Activated naive CD8-positive, alpha-beta T cell (primary cell): Measurements from ENCODE around the gene TPCN1.

ENCODE experiments used
- H3K27ac Mint-ChIP-seq: one replicate; pipeline ENCODE4 v1.8.0; 2021; ENCODE audit warnings: mixed read lengths
- H3K27me3 Mint-ChIP-seq: one replicate; pipeline ENCODE4 v1.8.0; 2021; ENCODE audit warnings: mixed read lengths
- H3K36me3 Mint-ChIP-seq: one replicate; pipeline ENCODE4 v1.8.0; 2021; ENCODE audit warnings: mixed read lengths
- H3K4me1 Mint-ChIP-seq: one replicate; pipeline ENCODE4 v1.8.0; 2021; ENCODE audit warnings: low read depth, mixed read lengths
- H3K4me3 Mint-ChIP-seq: one replicate; pipeline ENCODE4 v1.8.0; 2021; ENCODE audit warnings: mild to moderate bottlenecking, mixed read lengths
- H3K9me3 Mint-ChIP-seq: one replicate; pipeline ENCODE4 v1.8.0; 2021; ENCODE audit warnings: low read depth, mixed read lengths

TPCN1 gene

DNA sequence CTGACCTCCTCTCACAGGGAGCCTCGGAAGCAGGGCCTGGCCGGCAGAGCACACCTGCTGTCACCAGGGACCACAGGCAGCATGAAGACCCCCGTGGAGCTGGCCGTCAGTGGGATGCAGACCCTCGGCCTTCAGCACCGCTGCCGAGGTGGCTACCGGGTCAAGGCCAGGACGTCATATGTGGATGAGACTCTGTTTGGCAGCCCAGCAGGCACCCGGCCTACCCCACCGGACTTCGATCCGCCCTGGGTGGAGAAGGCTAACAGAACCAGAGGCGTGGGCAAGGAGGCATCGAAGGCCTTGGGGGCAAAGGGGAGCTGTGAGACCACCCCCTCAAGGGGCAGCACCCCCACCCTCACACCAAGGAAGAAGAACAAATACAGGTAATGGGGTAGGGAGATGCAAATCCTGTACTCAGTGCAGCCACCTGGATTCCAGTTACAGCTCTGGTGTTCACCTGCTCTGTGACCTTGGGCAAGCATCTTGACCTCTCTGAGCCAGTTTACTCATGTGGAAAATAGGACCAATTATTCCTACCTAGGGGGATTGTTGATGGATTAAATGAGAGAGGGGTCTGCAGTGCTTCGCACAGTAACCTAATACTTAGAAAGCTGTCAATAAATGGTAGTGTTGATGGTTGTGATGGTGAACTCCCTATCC is 34.5 kb upstream of the TPCN1 start:
- H3K27ac Mint-ChIP-seq: peak overlapping the region; percentile 97
- peak overlapping the region; percentile 94 for H3K4me3 Mint-ChIP-seq
- H3K4me1 Mint-ChIP-seq: peaks cover 36% of the 10 kb centered on the region
- no peaks in the 10 kb centered on the region for H3K9me3 Mint-ChIP-seq
- peaks cover 6% of the 10 kb centered on the region for H3K36me3 Mint-ChIP-seq
- H3K27me3 Mint-ChIP-seq: no peaks in the 10 kb centered on the region

DNA sequence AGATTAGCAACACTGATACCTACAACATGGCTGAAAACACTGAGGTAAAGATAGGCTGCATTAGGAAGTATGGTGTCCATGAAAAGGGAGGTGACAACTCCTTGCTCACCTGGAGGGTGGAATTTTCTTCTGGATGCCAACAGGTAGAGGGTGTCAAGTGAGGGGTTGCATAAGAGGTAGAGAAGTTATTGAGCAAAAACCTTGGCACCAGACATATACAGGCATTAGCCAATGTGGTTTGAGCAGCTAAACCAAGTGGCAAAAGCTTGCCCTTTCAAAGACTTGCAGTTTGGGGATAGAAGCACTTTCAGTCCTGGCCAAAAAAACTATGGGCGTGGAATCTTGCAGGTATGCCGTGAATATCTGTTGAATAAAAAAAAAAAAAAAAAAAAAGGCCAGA is 31.9 kb upstream of the TPCN1 start:
- Mint-ChIP-seq H3K27ac (no peak overlapping the region), H3K36me3 (peaks cover 6% of the 10 kb centered on the region), H3K4me3 (no peak overlapping the region), H3K4me1 (peaks cover 24% of the 10 kb centered on the region), H3K9me3 (no peaks in the 10 kb centered on the region), H3K27me3 (no peaks in the 10 kb centered on the region)

DNA sequence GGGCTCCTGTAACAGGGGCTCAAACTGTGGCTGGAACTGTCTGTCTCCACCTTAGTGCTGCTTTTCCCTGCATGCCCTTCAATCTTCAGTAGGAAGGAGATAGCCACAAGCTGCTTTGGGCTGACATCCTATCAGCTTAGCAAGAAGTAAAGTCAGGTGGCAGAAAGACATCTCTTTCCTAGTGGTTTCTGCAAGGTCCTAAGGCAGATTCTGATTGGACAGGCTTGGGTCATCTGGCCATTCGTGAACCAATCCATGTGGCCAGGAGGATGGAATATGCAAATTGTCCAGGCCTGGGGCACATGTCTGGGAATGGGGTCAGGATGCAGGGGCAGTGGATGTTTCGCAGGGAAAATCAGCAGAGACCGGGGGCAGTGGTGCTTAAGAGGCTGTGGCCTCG is 30.5 kb upstream of the TPCN1 start:
- Mint-ChIP-seq H3K4me1 (peaks cover 20% of the 10 kb centered on the region), H3K9me3 (no peaks in the 10 kb centered on the region), H3K36me3 (peaks cover 6% of the 10 kb centered on the region), H3K4me3 (no peak overlapping the region), H3K27ac (no peak overlapping the region), H3K27me3 (no peaks in the 10 kb centered on the region)

DNA sequence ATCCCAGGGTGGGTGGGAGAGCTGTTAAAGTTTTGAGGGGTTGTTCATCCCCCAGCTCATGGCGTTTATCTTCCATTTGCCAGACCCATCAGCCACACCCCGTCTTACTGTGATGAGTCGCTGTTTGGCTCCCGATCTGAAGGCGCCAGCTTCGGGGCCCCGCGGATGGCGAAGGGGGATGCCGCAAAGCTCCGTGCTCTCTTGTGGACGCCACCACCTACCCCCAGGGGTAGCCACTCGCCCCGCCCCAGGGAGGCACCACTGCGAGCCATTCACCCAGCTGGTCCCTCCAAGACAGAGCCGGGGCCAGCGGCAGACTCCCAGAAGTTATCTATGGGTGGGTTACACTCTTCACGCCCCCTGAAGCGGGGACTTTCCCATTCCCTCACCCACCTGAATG is 30.0 kb upstream of the TPCN1 start:
- peaks cover 6% of the 10 kb centered on the region for H3K36me3 Mint-ChIP-seq
- no peaks in the 10 kb centered on the region for H3K27me3 Mint-ChIP-seq
- no peak overlapping the region for H3K27ac Mint-ChIP-seq
- H3K4me1 Mint-ChIP-seq: peaks cover 18% of the 10 kb centered on the region
- no peaks in the 10 kb centered on the region for H3K9me3 Mint-ChIP-seq
- H3K4me3 Mint-ChIP-seq: no peak overlapping the region

DNA sequence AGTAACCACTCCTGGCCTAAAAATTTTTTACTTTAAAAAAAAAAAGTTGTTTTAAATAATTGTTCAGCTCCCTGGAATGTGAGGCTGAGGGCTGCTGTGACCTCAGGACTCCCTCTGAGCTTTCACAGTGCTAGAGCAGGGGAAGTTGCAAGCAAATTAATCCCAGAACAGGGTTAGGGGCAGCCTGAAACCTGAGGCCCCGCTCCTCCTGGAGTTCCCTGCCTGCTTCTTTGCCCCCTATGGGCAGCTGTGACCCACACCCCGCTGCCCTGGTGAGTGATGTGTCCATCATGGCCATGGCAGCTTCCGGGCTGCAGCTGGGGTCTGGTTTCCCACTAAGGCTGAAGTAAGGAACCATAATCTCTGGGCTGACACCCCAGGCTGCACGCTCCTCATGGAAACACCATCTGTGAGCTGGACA is 26.3 kb upstream of the TPCN1 start:
- H3K27ac Mint-ChIP-seq: no peak overlapping the region
- H3K4me3 Mint-ChIP-seq: no peak overlapping the region
- no peaks in the 10 kb centered on the region for H3K9me3 Mint-ChIP-seq
- peaks cover 1% of the 10 kb centered on the region for H3K4me1 Mint-ChIP-seq
- H3K27me3 Mint-ChIP-seq: no peaks in the 10 kb centered on the region
- no peaks in the 10 kb centered on the region for H3K36me3 Mint-ChIP-seq

DNA sequence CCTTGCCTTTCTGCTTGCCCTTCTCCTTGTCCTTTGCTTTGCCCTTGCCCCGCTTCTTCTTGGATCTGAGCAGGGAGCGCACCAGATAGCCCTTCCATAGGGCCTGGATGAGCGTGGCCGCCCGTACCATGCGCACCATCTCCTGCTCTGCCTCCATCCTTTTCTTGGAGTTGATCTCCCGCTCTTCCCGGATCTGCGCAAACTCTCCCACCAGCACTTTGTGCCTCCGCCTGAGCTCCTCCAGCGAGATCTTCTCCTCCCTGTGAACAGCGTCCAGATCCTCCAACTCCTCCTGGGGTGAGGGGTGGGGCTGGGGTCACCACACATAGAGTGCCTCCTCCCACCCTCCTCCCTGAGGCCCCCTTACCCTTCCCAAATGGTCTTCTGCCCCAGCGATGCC is 25.7 kb upstream of the TPCN1 start:
- no peaks in the 10 kb centered on the region for H3K36me3 Mint-ChIP-seq
- H3K4me3 Mint-ChIP-seq: no peak overlapping the region
- H3K9me3 Mint-ChIP-seq: no peaks in the 10 kb centered on the region
- no peaks in the 10 kb centered on the region for H3K27me3 Mint-ChIP-seq
- H3K4me1 Mint-ChIP-seq: no peaks in the 10 kb centered on the region
- H3K27ac Mint-ChIP-seq: no peak overlapping the region

DNA sequence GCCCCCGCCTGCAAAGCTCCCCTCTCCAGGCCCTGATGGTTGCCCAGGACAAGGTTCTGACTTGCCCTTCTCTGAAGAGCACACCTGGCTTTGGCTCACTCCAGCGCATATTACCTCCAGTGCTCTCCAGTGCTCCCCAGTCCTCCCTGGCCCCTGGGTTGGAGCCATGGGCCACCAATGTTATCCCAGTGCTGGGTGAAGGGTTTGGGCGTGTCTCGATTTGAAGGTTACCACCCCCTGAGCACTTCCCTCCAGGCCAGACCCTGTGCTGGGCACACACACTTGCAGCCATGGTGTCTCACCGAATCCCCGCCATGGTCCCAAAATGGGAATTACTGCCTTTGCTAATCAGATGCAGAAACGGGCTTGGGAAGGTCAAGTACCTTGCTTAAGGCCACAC is 24.7 kb upstream of the TPCN1 start:
- Mint-ChIP-seq H3K27ac (no peak overlapping the region), H3K4me1 (no peaks in the 10 kb centered on the region), H3K36me3 (no peaks in the 10 kb centered on the region)

DNA sequence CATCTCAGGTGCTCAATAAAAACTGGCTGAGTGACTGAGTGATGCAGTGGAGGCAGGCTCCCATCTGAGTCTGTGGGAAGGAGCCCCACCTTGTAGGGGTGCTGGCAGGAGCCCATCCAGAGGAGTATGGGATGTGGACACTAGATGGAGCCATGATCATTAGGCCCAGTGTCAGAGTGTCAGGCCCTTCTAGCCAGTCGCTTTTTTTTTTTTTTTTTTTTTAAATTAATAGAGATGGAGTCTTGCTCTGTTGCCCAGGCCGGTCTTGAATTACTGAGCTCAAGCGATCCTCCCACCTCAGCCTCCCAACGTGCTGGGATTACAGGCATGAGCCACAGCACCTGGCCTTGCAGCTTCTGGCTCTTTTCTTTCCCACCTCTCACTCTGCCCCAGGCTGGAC is 24.3 kb upstream of the TPCN1 start:
- Mint-ChIP-seq H3K27ac (no peak overlapping the region), H3K4me1 (no peaks in the 10 kb centered on the region), H3K4me3 (no peak overlapping the region), H3K36me3 (no peaks in the 10 kb centered on the region), H3K27me3 (no peaks in the 10 kb centered on the region), H3K9me3 (no peaks in the 10 kb centered on the region)

More for the DNA sequence above, 24.7 kb upstream of the TPCN1 start:
- no peak overlapping the region for H3K4me3 Mint-ChIP-seq
- H3K27me3 Mint-ChIP-seq: no peaks in the 10 kb centered on the region
- H3K9me3 Mint-ChIP-seq: no peaks in the 10 kb centered on the region

DNA sequence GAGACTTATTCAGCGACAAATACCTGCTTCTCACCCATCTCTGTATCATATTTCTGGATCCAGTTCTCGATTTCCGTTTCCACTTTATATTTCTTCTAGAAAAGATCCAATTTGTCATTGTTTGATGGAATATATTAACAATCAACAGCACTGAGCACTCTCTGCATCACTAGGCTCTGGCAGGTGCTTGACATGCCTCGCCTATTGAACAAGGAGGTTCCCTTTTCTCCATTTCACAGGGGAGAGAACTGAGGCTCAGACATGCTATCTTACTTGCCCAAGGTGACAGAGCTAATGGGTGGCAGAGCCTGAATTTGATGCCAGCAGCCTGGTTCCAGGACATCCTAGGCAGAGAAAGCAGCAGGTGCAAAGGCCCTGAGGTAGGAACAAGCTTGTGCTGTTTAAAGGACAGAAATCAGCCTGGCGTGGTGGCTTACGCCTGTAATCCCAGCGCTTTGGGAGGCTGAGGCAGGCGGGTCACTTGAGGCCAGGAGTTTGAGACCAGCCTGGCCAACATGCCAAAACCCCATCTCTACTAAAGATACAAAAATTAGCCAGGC is 23.7 kb upstream of the TPCN1 start:
- Mint-ChIP-seq H3K4me3 (no peak overlapping the region), H3K36me3 (no peaks in the 10 kb centered on the region), H3K9me3 (no peaks in the 10 kb centered on the region), H3K27me3 (no peaks in the 10 kb centered on the region), H3K4me1 (no peaks in the 10 kb centered on the region), H3K27ac (no peak overlapping the region)

DNA sequence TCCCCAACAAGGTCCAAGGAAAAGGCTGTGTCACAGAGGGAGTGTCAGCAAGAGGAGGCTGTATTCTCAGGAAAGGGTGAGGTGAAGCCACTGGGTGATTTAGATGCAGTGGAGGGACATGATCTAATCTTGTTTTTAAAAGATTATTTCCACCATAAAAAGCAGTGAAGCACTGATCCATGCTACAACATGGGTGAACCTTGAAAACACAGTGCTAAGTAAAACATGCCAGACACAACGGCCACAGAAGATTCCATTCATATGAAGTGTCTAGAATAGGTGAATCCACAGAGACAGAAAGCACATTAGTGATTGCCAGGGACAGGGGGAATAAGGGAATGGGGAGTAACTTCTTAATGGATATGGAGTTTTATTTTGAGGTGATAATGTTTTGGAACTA is 23.0 kb upstream of the TPCN1 start:
- no peaks in the 10 kb centered on the region for H3K27me3 Mint-ChIP-seq
- H3K9me3 Mint-ChIP-seq: no peaks in the 10 kb centered on the region
- no peak overlapping the region for H3K27ac Mint-ChIP-seq
- no peaks in the 10 kb centered on the region for H3K36me3 Mint-ChIP-seq
- H3K4me3 Mint-ChIP-seq: no peak overlapping the region
- no peaks in the 10 kb centered on the region for H3K4me1 Mint-ChIP-seq

DNA sequence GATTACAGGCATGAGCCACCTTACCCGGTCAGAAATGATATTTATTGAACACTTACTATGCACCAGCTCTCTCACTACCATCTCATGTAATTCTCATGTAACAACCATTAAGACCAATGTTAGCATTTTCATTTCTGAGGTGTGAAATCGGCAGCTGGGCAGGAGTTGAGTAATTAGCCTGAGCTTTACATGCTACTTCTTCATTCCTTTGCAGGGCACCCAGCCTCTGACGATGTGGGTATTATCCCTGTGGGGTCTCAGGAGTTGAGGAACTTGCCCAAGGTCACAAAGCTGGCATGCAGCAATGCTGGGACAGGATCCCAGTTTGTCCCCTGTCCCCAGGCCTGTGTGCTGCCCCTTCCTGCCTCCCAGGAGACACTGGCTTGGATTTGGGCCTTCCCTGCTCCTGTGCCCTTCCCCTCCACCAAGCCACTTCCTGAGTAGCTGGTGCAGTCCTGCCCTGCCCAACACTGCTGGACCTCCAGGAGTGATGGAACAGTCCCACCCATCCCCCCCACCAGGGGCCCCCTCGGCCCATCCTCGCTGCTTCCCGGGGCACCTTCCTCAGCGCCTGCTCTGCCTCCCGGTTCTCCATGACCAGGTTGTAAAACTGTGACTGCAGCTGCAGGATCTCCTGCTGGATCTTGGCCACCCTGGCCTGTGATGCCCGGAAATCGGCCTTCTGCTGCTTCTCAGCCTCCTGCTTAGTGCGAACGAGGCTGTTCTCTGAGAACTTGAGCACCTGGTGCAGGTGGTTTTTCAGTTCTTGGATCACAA is 21.1 kb upstream of the TPCN1 start:
- no peaks in the 10 kb centered on the region for H3K4me1 Mint-ChIP-seq

DNA sequence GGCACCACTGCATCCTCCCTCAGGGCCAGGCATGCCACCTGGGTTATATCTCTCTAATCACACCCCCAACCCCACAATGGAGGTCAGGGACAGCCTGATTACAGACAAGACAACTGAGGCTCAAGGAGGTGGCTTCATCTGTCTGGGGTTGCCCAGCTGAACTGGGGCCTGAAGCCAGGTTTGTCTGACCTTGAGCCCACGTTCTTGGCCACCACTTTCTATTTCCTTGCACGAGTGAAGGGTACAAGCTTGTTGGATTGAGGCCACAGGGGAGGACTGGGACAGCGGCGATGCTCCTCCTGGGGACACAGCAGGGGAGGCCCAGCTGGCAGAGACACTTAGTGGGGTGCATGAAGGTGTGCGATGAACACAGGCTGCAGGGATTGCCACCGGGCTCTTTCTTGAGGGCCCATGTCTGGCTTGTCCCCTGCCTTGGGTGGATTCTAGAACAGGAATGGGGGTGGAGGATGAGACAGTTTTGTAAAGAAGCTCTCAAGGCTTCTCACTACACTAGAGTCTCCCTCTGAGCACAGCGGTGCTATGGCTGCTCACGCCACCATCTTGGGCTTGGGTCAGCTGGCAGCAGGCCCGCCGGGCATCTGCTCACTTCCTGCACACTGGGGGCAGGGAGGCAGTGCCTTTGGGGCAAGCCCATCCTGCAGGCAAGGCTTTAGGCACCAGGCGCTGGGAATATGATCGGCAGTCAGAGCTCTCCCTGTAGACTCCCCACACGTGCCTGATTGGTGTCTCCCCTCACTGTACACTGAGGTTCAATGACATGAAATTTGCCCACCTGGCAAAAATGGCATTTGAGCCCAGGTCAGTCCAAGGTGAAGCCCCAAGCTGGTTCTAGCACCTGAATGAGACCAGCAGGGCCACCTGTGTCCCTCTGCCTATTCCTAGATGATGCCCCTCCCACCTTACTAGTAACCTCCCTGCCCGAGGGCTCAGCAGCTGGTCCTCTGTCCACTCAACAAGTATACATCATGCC is 19.8 kb upstream of the TPCN1 start:
- no peaks in the 10 kb centered on the region for H3K9me3 Mint-ChIP-seq
- H3K36me3 Mint-ChIP-seq: no peaks in the 10 kb centered on the region
- H3K27ac Mint-ChIP-seq: no peak overlapping the region
- H3K4me1 Mint-ChIP-seq: peaks cover under 1% of the 10 kb centered on the region
- no peak overlapping the region for H3K4me3 Mint-ChIP-seq
- no peaks in the 10 kb centered on the region for H3K27me3 Mint-ChIP-seq

More for the DNA sequence above, 21.1 kb upstream of the TPCN1 start:
- no peak overlapping the region for H3K27ac Mint-ChIP-seq
- H3K27me3 Mint-ChIP-seq: no peaks in the 10 kb centered on the region
- H3K36me3 Mint-ChIP-seq: no peaks in the 10 kb centered on the region
- H3K4me3 Mint-ChIP-seq: no peak overlapping the region
- no peaks in the 10 kb centered on the region for H3K9me3 Mint-ChIP-seq

DNA sequence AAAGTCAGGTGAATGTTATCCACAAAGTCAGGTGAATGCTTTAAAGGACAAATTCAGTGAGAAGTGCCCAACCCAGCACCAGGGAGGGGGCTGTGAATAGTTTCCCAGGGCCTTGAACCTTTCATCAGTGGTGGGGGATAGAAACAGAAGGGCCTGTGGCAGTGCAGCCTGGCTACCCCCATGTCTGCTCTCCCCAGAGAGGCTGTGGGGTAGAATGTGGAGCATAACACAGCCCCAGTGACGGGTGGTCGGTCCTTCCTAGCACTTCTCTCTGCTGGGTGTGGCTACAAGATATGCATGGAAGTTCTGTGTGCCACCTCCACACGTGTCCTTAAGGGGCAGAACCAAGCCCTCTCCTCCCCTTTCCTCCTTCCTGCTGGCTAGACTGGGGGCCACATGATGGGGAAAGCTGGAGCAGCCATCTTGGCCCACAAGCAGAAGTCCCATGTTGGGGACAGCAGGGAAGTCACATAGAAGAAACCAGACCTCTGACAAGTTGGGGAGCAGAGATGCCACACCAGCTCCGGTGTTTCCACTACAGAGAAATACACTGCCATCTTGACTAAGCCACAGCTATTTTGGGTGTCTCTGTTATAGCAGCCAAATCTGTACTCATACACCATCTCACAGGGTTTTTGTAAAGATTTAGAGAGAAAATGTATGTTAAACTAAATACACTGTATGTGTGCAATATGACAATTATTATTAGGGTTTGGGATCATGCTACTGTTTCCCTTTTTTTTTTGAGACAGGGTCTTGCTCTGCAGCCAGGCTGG is 18.8 kb upstream of the TPCN1 start:
- no peaks in the 10 kb centered on the region for H3K36me3 Mint-ChIP-seq
- H3K4me1 Mint-ChIP-seq: peaks cover 5% of the 10 kb centered on the region
- H3K27me3 Mint-ChIP-seq: no peaks in the 10 kb centered on the region
- no peak overlapping the region for H3K4me3 Mint-ChIP-seq
- no peaks in the 10 kb centered on the region for H3K9me3 Mint-ChIP-seq
- H3K27ac Mint-ChIP-seq: no peak overlapping the region
